C4-2B (cell line): ENCODE measurements around the gene ADGRD1.

Experiments used
- H3K27ac ChIP-seq: fragments of 450-650 bp; 2 replicates; pipeline ENCODE4 v1.5.1; 2017
- ZFX ChIP-seq: fragments of 450-650 bp; IDR thresholded peaks from 2 replicates; pipeline ENCODE4 v1.6.1; 2017
- TF ChIP-seq, protein P1 (sequence below): fragments of 450-650 bp; conservative IDR thresholded peaks from 2 replicates; pipeline ENCODE4 v1.5.1; 2017; ENCODE audit warnings: mild to moderate bottlenecking

Gene ADGRD1

DNA sequence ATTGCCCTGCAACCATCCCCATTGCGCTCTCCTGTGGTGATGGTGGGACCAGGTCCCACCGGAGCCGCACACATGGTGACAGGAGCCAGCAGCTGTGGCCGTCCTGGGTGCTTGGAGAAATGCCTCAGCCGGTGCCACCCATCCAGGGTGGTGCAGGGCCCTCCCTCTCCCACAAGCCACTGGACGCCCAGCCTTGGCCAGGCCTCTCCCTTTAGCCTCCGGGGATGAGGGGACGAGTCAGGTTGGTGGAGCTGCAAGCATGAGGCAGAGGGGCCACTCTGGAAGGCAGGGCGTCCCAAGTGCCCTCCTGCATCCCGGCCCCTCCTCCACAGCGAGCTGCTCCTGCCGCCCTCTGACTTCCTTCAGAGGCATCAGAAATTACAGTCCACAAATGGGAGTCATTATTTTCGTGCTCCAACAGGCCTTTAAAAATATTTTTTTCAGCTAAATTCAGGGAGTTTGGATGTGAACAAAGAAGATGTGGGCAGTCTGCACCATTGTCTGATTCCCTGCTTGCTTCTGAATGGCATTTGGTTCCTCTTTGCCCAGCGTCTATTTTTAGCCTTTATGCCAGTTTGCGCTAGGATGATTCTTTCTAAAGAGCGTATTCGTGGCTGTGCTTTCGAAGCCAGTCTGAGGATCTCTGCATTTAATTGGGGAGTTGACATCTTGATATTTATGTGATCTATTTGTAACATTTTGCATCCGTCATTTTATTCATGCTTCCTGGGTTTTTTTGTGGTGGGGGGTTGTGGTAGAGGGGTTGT, 189.4 kb downstream of the ADGRD1 start:
- TF ChIP-seq, protein P1, sequence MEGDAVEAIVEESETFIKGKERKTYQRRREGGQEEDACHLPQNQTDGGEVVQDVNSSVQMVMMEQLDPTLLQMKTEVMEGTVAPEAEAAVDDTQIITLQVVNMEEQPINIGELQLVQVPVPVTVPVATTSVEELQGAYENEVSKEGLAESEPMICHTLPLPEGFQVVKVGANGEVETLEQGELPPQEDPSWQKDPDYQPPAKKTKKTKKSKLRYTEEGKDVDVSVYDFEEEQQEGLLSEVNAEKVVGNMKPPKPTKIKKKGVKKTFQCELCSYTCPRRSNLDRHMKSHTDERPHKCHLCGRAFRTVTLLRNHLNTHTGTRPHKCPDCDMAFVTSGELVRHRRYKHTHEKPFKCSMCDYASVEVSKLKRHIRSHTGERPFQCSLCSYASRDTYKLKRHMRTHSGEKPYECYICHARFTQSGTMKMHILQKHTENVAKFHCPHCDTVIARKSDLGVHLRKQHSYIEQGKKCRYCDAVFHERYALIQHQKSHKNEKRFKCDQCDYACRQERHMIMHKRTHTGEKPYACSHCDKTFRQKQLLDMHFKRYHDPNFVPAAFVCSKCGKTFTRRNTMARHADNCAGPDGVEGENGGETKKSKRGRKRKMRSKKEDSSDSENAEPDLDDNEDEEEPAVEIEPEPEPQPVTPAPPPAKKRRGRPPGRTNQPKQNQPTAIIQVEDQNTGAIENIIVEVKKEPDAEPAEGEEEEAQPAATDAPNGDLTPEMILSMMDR, result no peak
- no peak for TF ChIP-seq ZFX
- H3K27ac ChIP-seq, result no peak overlapping the region

DNA sequence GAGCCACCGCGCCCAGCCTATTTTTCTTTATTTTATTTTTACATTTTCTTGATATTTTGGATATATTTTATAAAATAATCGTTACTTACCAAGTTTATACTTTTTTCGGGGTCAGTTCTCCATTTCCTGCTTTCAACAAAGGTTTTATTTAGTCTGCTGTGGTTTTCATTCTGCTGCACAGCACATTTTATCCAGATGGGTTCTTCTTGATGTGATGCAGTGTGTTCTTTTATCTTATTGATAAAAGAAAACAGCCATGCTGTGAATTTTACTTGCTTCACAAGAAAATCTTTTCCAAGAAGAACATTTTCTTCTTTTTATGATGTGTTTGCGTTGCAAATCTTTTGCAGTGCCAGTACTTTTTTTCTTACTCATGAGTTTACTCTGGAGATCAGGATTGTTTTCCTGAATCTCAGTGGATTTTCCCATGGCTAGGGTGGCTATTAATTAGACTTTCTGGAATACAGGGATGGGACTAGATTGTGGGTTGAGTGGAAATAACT, 192.5 kb downstream of the ADGRD1 start:
- no peak overlapping the region for H3K27ac ChIP-seq
- TF ChIP-seq ZFX, result no peak
- TF ChIP-seq, protein P1, result no peak

DNA sequence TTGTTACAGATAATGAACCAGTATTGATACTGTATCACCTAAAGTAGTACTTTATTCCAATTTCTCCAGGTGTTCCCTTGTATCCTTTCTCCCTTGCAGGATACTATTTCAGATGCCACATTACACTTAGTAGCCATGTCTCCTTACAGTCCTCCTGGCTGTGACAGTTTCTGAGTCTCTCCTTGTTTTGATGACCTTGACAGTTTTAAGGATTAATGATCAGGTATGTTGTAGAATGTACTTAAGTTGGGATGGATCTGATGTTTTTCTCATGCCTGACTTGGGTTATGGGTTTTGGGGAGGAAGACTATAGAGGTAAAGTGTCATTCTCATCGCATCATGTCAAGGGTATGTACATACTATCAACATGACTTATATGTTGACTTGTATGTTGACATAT, 193.6 kb downstream of the ADGRD1 start:
- TF ChIP-seq, protein P1, result no peak
- no peak for TF ChIP-seq ZFX
- no peak overlapping the region for H3K27ac ChIP-seq

DNA sequence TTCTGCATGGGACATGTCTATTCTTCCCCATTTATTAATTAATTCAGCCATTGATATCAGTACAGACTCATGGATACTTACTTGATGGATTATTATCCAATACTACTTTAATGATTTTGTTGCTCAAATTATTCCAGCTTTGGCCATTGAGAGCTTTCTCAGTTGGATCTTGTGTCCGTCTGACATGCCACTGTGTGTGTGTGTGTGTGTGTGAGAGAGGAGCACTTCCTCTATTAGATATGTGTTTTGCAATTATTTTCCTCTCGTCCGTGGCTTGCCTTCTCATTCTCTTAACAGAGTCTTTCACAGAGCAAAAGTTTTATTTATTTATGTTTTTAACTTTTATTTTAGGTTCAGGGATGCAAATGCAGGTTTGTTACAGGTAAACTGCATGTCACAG, 194.2 kb downstream of the ADGRD1 start:
- no peak overlapping the region for H3K27ac ChIP-seq
- TF ChIP-seq, protein P1, result no peak
- no peak for TF ChIP-seq ZFX

DNA sequence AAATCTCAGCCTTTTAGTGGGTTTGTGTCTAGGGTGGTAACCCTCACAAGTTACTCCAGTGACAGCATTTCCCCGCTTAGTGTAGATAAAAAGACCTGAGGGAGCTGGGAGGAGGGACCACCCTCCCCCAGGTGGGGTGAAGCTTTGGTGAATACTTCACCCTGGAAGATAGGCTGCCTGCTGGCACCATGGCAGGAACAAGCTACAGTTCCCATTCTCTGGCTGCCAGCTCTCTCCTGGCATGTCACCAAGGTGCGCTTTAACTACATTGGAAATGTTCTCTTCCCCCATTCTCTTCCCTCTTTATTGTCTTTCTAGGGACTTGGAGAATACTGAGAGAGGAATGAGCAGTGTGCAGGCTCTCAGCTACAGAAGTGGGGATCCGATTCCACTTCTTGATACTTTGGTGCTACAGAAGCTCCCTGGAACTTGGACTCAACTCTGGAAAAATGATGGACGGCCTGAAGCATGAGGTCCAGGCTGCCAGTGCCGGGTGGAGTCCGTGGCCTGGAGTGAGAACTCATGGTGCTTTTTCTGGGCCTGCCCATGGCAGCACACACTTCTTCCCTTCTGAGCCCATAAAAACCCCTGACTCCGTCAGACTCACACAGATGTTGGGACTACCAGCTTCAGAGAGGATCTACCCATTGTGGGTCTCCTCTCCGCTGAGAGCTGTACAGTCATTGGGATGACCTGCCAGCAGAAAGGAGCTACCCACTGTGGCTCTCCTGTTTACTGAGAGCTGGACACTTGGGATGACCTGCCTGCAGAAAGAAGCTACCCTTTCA, 198.0 kb downstream of the ADGRD1 start:
- TF ChIP-seq, protein P1, result no peak
- no peak for TF ChIP-seq ZFX
- no peak overlapping the region for H3K27ac ChIP-seq

DNA sequence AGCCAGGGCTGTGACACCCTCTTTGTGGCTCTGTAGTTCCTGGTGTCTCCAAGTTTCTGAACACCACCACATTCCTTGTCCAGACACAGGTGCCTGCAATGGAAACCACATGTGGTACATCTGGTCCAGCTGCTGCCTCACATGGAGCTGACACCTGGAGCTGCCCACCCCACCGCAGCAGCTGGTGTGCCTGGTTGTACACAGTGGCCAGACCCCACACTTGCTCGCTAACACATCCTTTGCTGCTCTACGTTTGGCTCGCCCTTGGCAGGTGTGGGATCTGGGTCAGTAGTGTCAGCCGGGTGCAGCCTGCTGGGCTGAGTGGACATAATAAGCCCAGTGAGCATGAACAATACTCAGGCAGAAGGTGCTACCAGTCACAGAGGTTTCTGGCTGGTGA, 198.9 kb downstream of the ADGRD1 start:
- TF ChIP-seq, protein P1, result no peak
- no peak for TF ChIP-seq ZFX
- no peak overlapping the region for H3K27ac ChIP-seq

DNA sequence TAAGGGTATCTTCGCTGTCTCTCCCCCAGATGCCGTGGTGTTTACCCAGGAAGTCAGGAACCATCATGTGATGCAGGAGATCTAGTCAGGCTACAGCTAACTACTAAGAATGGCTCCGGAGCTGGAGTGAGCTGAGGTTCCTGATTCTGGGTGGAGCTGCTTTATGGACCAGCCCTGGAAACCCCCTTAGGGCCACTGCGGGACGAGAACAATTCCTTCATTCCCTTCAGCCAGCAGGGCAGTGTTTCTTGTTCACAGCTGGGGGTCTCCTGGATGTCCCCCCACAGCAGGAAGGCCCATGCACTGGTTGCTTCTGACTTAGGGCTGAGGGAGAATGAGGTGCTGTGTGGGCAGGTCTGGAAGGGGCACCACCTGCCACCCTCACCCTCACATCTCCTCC, 199.3 kb downstream of the ADGRD1 start:
- no peak overlapping the region for H3K27ac ChIP-seq
- no peak for TF ChIP-seq ZFX
- TF ChIP-seq, protein P1, result no peak
